ENCODE data around the gene COQ8A.
"Not testable (repeated sequence)": the region's sequence is repeated elsewhere in the genome, so short reads cannot be mapped to it uniquely, and the experiment has no call there.

Gene COQ8A

DNA sequence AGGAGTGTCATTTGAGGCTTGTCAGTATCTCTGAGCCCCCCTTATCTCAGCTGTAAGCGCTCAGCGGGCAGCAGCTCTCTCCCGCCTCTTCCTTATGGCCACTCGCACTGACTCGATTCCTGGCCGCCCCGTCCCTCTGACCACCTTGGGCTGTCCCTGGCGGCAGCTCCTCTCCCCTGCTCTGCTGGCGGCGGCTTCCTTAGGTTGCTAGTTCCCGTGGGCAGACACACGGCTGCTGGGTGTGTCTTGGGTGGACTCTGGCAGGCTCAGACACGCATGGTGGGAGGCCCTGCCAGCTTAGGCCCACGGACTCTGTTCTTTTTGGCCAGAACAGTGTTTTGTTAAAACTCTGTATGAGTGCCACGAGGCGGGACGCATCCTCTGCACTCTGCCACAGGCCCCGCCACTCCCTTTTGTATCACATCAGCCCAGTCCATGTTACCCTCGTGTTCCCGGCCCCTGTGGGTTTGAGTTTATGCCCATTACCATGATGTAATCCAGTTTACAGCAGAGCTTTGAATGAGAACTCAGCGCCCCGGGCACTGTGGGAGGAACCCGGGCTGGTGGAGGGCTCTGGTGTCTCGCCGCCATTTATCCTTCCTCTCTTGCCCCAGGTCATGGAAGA is 45.9 kb downstream of the COQ8A start:
- no peak for DNase-seq (ENCODE audit: low read depth)

DNA sequence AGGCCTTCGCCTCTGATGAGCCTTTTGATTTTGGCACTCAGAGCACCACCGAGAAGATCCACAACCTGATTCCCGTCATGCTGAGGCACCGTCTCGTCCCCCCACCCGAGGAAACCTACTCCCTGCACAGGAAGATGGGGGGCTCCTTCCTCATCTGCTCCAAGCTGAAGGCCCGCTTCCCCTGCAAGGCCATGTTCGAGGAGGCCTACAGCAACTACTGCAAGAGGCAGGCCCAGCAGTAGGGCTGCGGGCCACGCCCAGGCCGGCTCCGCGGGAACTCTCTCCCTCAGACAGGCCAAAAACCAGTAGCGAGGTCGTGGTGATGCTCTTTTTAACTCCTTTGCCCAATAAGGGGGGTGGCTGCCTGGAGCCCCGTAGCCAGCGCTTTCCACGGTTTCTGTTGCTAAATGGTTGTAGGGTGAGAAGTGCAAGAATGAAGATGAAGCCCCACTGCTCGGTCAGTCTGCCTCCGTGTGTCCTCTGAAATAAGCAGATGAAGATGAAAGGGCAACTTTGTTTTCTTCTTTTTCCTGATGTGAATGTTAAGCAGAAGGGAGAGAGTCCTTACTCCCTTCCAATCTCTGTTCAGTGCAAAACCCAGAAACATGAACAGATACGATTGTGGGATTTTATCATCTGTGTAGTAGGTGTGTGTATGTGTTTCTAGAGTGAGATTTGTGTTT is 46.5 kb downstream of the COQ8A start:
- no peak for DNase-seq (ENCODE audit: low read depth)

DNA sequence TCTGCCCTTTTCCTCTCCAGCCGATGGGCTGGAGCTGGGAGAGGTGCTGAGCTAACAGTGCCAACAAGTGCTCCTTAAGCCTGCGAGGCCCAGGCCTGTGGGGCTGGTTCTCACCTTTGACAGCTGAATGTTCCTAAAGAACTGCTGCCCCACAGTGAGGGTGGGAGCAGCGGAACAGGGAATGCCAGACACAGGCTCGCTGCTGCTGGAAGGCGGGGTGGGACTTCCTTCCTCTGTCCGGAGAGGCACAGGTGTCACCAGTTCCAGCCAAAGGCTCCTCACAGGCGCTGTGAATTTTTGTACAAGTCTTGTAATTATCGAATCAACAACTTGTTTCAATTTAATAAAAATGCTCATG is 47.1 kb downstream of the COQ8A start:
- DNase-seq (ENCODE audit: low read depth) = no peak

DNA sequence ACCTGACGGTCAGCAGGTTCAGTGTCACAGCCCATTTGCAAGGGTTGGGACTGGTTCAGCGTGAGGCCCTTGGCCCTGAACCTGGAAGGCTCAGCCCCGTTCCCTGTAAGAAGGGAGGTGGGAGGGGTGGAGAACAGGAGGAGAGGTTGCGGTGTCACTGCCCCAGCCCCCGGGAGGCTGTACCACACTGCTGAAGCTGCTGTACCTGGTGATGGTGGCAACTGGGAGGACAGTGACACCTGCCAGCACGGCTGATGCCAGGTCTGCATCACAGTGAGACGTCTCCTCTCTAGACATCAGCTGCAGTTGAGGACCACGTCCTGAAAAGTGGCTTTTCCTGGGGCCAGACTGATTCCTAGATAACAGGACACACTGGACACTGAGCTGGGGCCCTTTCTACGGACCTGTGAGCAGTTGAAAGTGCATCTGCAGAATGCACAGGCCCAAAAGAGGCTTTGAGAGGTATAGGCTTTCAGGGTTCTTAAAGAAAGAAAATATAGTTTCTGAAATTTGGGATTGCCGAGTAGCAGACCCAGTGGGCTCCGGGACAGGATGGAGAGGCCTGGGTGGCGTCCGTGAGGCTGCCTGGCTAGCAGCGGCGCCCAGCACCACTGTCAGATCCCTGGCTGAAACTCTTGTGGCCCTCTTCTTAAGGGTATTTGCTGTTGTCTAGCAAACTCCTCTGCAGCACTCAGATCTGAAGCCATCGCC is 47.7 kb downstream of the COQ8A start:
- no peak for DNase-seq (ENCODE audit: low read depth)

DNA sequence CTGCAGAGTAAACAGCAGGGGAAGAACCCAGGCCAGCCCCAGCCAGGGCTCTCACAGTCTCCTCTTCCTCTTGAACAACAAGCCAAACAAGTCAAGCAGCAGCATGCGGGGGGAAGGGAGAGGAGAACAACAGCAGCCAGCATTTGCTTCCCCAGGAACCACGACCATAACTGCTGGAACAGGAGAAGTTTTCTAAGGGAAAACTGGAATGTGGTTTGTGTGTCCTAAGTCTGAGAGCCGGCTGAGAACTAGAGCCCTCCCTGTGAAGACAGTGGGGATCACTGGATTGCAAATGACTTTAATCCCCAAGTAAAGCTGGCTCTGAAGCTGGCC is 48.2 kb downstream of the COQ8A start:
- DNase-seq (ENCODE audit: low read depth) = no peak

DNA sequence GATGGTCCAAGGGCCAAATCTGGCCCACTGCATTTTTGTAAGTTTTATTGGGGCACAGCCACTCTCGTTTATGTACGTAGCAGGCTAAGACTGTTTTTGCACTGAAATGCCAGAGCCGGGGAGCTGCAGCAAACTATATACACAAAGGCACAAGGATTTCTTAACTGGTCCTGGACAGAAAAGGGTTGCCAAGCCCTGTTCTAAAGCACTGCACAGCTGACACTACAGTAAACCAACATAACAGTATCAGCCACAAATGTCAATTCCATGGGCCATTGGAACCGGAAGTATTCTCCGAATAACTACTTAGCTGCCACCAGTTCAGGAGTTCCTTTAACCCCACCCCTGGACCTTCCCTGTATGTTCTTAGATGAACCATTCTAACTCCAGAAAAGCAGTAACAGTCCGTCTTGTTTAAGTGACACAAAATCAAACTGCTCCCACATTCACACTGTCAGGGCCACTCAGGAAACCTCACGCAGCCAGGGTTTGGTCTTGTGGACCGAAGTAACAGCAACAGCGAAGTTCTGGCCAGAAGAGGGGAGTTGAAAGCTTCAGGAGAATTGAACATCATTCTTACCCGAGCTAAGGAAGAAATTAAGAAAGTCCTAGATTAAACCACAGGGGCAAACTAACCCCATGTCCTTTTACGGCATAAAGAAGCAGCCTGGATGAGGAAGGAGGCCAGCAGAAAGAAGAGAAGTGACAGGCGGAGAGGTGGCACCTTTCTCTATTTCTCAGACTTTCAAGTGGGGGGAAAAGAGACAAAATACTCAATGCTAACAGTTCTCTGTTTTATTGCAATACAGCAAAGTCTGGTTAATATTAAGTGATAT is 49.2 kb downstream of the COQ8A start:
- no peak for DNase-seq (ENCODE audit: low read depth)

DNA sequence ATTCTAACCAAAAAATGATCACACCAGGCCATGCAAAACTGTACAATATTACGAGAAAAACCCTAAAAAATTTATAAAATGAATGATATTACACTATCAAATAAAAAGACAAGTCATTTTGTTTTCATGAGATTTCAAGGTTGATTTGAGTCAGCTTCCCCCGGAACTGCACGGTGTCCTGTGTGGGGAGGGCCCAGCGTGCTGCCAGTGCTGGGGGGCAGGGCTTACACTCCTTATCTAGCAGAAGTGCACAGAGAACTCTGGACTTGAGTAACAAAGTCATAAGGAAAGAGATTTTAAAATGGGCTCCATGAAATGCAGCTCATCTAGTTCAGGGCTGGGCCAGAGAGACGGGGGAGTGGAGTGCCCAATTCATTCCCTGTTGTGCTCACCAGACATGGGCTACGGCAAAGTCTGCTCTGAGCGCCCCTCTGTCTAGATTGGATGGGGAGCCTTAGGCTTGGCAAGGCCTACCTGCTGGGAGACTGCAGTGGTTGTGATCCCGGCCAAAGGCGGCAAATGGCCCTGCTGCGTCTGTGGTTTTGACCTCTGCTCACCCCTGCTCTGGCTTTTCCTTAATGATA is 50.1 kb downstream of the COQ8A start:
- peak; percentile 78 for DNase-seq (ENCODE audit: low read depth)

DNA sequence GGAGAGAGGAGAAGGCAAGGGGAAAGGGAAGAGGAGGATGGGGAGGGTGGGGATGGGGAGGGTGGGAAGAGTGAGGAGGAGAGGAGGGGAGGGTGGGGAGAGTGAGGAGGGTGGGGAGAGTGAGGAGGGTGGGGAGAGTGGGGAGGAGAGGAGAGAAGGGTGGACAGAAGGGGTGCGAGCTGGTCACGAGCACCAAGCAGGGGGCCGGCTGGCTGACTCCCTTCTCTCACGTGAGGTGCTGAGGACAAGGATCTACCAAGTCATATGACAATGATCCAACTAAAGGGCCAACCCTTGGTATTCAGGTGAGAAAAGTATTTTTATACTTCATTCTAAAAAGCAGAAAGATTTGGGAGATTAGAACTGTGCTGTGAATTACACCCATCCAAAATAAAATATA is 51.8 kb downstream of the COQ8A start:
- no peak for DNase-seq (ENCODE audit: low read depth)

DNA sequence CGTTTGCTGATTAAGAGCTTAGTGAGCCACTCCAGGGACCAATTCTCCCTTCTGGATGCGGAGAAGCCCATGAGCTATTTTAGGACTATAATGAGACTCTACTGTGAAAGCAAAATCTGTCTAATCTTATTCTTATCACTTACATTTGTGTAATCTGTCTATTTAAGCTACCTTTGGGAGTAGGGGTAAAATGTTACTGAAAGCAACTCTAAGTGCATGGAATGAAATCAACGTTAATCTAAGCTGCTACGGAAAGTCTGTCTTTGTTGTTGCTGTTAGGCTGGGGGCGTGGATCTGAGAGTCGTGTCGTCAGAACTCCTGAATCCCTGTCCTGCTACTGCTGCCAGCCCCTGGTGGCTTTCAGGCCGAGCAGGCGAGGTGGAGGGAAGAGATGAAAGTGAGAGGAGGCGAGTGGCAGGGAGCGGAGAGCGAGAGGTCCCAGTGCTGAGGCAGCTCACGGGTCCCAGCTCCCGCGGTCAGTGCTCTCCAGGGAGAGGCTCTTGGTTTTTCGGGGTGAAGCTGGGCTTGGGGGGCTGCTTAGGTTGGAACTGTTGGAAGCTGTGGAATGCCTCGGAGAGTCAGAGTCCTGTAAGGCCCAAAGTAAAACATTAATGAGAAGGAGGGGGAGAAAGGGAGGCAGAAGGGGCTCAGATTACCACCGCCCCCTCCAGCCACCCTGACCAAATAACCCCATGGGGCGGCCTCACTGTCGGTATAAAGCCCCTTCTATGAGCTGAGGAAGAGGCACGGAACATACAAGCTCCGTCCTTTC is 53.9 kb downstream of the COQ8A start:
- no peak for DNase-seq (ENCODE audit: low read depth)

DNA sequence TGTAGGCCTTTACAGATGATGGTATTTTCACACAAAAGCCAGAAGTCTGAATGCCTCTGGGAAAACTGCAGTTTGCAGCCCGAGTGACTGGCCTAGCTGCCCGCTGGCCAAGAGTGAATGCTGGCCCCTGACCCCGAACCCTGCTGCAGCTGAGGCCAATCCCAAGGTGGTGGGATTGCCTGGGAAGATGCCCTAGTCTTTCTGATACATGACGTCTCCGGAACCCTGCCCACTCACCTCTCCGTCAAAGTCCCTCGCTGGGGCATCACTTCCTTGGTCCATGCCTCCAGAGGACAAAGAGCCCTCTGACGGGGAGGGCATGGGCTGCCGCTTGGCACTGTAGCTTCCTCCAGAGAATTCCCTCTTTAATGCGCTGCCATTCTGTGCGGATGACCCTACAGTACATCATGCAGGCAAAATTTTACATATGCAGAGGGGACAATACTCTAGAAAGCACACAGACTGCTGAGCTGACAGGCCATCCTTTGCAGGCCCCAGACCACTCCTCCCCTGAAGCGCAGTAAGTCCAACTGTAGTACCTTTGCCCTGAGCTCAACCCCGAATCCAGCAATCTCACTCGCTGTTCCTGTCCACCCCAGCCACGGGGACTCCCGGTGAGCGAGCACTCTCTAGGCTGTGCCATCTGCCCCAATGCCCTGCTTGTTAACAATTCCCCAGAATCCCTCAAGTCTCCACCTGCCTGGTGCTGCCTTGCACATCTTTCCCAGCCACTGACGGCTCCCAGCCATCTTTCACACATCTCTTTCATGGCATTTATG is 54.7 kb downstream of the COQ8A start:
- no peak for DNase-seq (ENCODE audit: low read depth)

DNA sequence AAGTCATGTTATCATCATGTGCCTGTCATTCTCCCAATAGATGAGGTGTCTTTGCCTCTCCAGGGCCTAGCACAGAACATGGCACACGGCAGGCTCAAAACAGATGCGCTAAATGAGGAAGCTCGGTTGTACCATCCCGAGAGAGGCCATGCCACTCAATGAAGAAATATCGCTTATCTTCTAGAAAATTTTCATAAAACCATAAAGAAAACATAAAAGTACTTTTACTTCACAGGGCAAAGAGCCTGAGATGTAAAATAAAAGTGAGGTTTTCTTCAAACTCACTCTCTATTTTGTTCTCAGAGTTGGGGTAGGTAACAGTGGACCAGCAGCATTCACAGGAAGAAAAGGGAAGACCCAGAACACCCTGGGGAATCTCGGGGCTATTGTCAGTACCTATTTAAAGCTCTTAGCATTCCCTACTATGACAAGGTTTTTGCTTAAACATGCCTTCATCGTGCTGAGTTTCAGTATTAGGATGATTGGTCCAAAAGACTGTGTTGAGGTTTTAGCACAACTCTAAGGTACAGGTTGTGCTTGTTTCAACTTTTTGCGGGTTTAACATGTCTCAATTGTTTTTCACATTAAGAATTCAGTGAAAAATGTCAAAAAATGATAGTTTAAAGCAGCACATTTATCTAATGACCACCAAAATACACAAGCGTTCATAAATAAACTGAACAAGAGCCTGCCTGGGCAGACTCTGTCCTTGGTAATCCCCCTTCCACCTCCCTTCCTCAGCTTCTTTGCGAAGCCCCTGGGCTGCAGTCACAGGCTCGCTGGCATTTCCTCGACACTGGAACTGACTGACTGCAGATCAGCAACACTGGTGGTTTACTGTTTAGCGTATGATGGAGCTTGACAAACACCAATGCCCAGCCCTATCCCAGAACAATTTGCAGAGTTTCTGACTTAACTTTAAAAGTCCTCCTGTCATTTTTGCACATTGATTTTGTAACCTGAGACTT is 55.6 kb downstream of the COQ8A start:
- DNase-seq (ENCODE audit: low read depth) = no peak

DNA sequence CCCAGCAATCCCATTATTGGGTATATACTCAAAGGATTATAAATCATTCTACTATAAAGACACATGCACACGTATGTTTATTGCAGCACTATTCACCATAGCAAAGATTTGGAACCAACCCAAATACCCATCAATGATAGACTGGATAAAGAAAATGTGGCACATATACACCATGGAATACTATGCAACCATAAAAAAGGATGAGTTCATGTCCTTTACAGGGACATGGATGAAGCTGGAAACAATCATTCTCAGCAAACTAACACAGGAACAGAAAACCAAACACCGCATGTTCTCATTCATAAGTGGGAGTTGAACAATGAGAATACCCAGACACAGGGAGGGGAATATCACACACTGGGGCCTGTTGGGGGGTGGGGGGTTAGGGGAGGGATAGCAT is 59.5 kb downstream of the COQ8A start:
- not testable (repeated sequence) for DNase-seq (ENCODE audit: low read depth)

DNA sequence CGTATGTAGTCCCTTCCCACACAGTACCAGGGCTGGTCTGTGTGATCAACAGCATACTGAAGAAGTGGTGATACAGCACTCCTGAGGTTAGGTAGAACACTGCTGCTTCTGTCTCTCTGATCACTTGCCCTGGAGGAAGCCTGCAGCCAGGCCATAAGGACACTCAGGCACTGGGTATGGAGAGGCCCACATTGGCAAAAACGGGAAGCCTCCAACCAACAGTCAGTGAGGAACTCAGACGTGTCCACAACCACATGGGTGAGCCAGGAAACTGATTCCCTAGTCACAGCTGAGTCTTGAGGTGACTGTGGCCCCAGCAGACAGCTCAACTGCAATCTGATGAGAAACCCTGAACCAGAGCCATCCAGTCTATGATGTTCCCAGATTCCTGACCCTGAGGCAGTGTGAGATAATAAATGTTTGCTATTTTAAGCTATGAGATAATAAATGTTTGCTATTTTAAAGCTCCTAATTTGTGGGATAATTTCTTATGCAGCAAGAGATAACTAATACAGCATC is 62.5 kb downstream of the COQ8A start:
- DNase-seq (ENCODE audit: low read depth) = no peak

DNA sequence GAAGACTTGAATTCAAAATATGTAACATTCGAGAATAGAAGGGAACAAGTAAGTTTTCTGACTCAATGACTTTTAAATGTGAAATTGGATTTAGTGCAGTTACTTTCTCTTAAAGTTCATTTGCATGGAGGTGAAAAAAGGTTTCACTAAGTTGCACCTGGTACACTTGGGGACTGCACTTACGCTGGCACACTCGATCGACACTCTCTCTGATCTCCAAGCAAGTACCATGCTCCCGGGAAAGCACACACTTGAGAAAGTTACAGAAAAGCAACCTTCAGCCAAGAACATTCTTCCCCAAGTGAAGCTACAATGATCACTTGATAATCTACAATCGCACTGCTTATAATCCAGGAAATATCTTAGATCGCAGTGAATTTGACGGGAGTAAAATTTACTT is 63.1 kb downstream of the COQ8A start:
- DNase-seq (ENCODE audit: low read depth) = no peak

DNA sequence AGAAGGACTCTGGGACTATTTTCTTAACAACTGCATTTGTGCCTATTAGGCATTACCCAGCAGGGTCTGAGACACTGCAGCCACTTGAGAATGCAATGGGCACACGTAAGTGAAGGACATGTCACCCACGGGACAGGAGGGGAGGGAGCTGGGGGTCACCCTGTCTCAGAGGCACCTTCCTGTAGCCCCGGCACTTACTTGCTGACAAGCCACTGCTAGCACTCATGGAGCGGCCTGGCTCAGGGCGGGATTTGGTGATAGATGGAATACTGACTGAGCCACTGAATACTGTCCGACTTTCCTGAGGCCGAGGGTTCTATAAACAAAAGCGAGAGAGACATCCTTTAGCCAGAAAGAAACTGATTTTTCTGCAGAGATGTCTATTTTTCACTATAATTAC is 64.7 kb downstream of the COQ8A start:
- DNase-seq (ENCODE audit: low read depth) = no peak

DNA sequence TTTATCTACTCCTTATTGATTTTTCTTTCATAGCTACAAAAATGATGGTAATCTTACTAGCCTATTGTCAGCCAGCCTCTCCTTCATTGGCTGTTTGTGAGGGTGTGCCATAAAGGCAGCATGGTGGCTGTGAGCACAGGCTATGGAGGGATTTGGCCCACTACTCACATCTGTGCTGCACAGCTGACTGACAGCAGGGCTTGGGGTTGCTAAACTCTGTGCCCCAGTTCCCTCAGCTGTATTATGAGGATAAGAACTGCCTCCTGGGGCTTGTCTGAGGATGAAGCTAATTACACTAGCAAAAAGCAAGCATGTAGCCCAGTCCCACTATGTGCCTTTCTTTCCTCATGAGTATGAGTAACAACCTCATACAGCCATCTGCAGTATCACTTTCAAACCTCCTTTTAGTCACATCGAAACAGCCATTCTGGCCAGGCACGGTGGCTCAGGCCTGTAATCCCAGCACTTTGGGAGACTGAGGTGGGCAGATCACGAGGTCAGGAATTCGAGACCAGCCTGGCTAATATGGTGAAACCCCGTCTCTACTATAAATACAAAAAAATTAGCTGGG is 66.2 kb downstream of the COQ8A start:
- DNase-seq (ENCODE audit: low read depth) = no peak

DNA sequence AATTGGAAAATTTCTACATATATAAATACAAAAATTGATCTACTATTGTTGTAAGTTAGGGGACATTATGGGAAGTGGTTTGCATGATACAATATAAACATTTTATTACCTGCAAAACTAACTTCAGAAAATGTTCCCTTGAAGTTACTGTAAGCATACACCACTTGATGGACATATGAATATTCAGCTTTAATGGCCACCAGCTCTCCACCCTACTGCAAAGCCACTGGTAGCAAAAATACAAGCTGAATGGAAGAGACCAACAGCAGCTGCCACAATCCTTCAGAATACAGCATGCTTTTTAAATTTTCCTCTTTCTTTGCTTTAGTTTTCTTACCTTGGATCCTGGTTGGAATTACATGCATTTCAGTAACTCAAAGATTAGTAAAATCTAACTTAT is 69.8 kb downstream of the COQ8A start:
- no peak for DNase-seq (ENCODE audit: low read depth)

DNA sequence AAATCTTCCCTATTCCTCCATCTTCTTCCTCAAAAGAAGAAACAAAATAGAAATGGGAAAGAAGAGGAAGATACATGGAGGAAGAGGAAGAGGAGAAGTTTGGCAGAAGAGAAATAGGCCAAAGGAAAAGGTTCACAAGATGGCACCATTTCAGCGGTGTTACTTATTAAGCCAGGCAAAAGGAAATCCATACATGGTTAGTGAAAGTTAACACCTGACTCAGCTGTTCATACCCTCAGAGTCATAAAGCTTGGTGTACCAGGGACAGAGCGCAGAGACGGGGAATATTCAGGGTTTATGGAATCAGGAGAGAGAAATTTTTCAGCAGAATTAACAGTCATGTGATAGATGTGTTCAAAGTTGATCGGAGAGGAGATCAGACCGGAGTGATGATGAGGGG is 70.6 kb downstream of the COQ8A start:
- no peak for DNase-seq (ENCODE audit: low read depth)

DNA sequence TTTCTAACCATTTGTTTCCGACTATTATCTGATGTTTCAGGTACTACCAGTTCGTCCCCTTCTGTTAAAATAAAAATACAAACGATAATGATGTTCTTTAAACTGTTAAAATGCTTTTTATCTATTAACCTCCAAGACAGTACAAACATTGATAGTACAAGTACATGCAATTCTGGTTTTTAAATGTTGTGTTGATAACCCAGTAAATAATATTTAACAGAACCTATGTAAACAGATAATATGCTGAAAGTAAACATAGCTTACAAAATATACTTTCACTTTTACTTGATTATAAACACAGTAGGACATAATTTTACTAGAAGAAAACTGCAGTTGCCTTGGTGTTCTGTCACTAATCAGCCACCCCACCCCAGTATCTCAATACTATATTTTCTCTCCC is 76.9 kb downstream of the COQ8A start:
- DNase-seq (ENCODE audit: low read depth) = no peak
